ENCODE data around the gene FBXO33. TPM values are rescaled to one million over a fixed set of nuclear protein-coding genes. Genes with fewer than 3 reads are reported as not detected.

FBXO33 gene
- total and polyA plus RNA-seq, 2 of the 8 experiments (the other 6 are each of a cell fraction or from before 2014, with no cell fraction given): 4.7 to 11.5 TPM

- Histone ChIP-seq H3K23me2 (ENCODE audit: low read depth, low read length) (no peaks in the 10 kb centered on the region), H3K36me3 (ENCODE audit: control insufficient read depth in 2 of 4, insufficient read depth in 4 of 4, low read length in 3 of 4) (peaks cover 0 to 4% (median 1%) of the 10 kb centered on the region in 4 experiments; a peak in 3 of 8 replicates), H4K91ac (replicated peaks; ENCODE audit: insufficient read length, low read length) (no peak overlapping the region), H3K23ac (ENCODE audit: insufficient read length) (no peak overlapping the region), H2BK20ac (ENCODE audit: low read length) (no peak overlapping the region), H3K4me2 (ENCODE audit: insufficient read depth in 1 of 2, low read depth in 2 of 2, low read length in 2 of 2) (no peak overlapping the region), H2BK120ac (replicated peaks; ENCODE audit: low read depth, low read length) (no peak overlapping the region), H2AK5ac (ENCODE audit: low read depth, low read length) (no peak overlapping the region), H4K8ac (ENCODE audit: extremely low read depth, insufficient read depth, low read length) (no peak overlapping the region), H3K79me2 (ENCODE audit: control insufficient read depth in 1 of 2, insufficient read depth in 2 of 2, low read length in 2 of 2) (no peaks in the 10 kb centered on the region), H3K18ac (ENCODE audit: extremely low read depth, low read length) (no peak overlapping the region), H3K27ac (ENCODE audit: low read depth, low read length) (no peak overlapping the region), H4K5ac (ENCODE audit: insufficient read length, low read depth, low read length) (no peak overlapping the region), H3K4me3 (ENCODE audit: extremely low read depth in 1 of 4, insufficient read depth in 2 of 4, low read depth in 3 of 4, low read length in 4 of 4) (no peak overlapping the region), H2AFZ (ENCODE audit: low read length) (no peak overlapping the region), H3K9ac (replicated peaks in 1 of 4; ENCODE audit: extremely low read depth in 1 of 4, low read depth in 3 of 4, low read length in 3 of 4) (no peak overlapping the region), H4K20me1 (replicated peaks in 1 of 2; ENCODE audit: control insufficient read depth in 1 of 2, insufficient read depth in 2 of 2, low read length in 2 of 2) (peaks cover 0 to 2% of the 10 kb centered on the region in 2 experiments), H2BK15ac (ENCODE audit: low read length) (no peak overlapping the region), H3K9me3 (ENCODE audit: insufficient read depth in 2 of 2, low read depth in 1 of 2, low read length in 1 of 2) (no peaks in the 10 kb centered on the region), H2BK5ac (ENCODE audit: low read depth, low read length) (no peak overlapping the region), H3K4ac (replicated peaks; ENCODE audit: insufficient read length, low read depth, low read length) (no peak overlapping the region), H2BK12ac (ENCODE audit: low read depth, low read length) (no peak overlapping the region), H3K56ac (replicated peaks; ENCODE audit: insufficient read length, low read depth, low read length) (no peak overlapping the region), H3K27me3 (replicated peaks in 1 of 4; ENCODE audit: control insufficient read depth in 3 of 4, extremely low read depth in 1 of 4, insufficient read depth in 3 of 4, low read length in 3 of 4) (no peaks in the 10 kb centered on the region), H3K4me1 (replicated peaks in 1 of 4; ENCODE audit: control insufficient read depth in 3 of 4, insufficient read depth in 4 of 4, low read length in 3 of 4) (no peaks in the 10 kb centered on the region), H3K14ac (ENCODE audit: insufficient read length) (no peak overlapping the region), H3K79me1 (ENCODE audit: low read depth, low read length) (no peaks in the 10 kb centered on the region)
- FAIRE-seq (no peak), DNase-seq (ENCODE audit: low read depth in 1 of 2, low spot score in 2 of 2) (no peak)
- WGBS, 2 experiments (ENCODE audit: extremely low coverage in 1 of 2, insufficient coverage in 1 of 2, insufficient read length in 1 of 2, insufficient replicate concordance in 2 of 2, low coverage in 1 of 2, low lambda C conversion rate in 2 of 2, missing lambda C conversion rate in 1 of 2): 87% methylated on average over 3 of the region's 4 CpGs; no CpG with 5 or more reads in 1 of the 2 experiments
- CTCF ChIA-PET (ENCODE audit: partially characterized antibody): interaction anchor here (1.8 kb wide), 1 partner anchor 164 kb away, joined by 4 read pairs; no protein-coding TSS in a partner anchor
- POLR2A ChIA-PET (ENCODE audit: partially characterized antibody): interaction anchor here (3.0 kb wide), 1 partner anchor 225 kb away, joined by 7 read pairs; the partner anchor contains the start of gene TRAPPC6B
- TF ChIP-seq BCL11A (IDR thresholded peaks at IDR 0.05; ENCODE audit: low read depth in 2 of 2, low read length in 2 of 2) (no peak), HDAC2 (IDR thresholded peaks at IDR 0.05; ENCODE audit: borderline replicate concordance in 1 of 2, low read depth in 2 of 2, low read length in 2 of 2) (no peak), EGR1 (IDR thresholded peaks at IDR 0.05; ENCODE audit: borderline replicate concordance, low read depth, low read length) (no peak), EP300 (IDR thresholded peaks at IDR 0.05; ENCODE audit: borderline replicate concordance in 1 of 2, low read depth in 2 of 2, low read length in 2 of 2) (no peak), NANOG (IDR thresholded peaks at IDR 0.05; ENCODE audit: insufficient read depth, low read depth, low read length, poor library complexity, severe bottlenecking) (no peak), GABPA (IDR thresholded peaks at IDR 0.05; ENCODE audit: borderline replicate concordance, insufficient read depth, low read length) (no peak), ASH2L (IDR thresholded peaks at IDR 0.05; ENCODE audit: low read length) (no peak), RXRA (IDR thresholded peaks at IDR 0.05; ENCODE audit: insufficient read depth, low read depth, low read length) (no peak), SUZ12 (IDR thresholded peaks at IDR 0.05; ENCODE audit: low read length) (no peak), BACH1 (IDR thresholded peaks at IDR 0.05; ENCODE audit: low read length) (no peak), EZH2 (IDR thresholded peaks at IDR 0.05; ENCODE audit: low read depth, low read length, severe bottlenecking) (no peak), SIRT6 (IDR thresholded peaks at IDR 0.05; ENCODE audit: low read length) (no peak), TCF12 (IDR thresholded peaks at IDR 0.05; ENCODE audit: low read depth, low read length) (no peak)
Observed at GRCh38 chr14:39395555-39396254, 36.5 kb downstream of the FBXO33 start.

Data from H1 (cell line).